Loucy (cell line): ENCODE measurements around the gene STK39.

ENCODE experiments used
- H2AFZ ChIP-seq: fragments of 200-600 bp; sonication (generic); 2 replicates; pipeline ENCODE4 v1.6.0; 2016; ENCODE audit warnings: antibody characterized with exemption, mild to moderate bottlenecking, low read length, moderate library complexity
- H3F3A ChIP-seq: fragments of 200-600 bp; 2 replicates; pipeline ENCODE4 v1.6.0; 2016; ENCODE audit warnings: antibody characterized with exemption, low read depth, mild to moderate bottlenecking
- H3K27me3 ChIP-seq: fragments of 200-600 bp; sonication (generic); 2 replicates; pipeline ENCODE4 v1.6.1; 2014; ENCODE audit warnings: low read length, mild to moderate bottlenecking; ENCODE audit not compliant: insufficient read depth, poor library complexity, severe bottlenecking
- H3K36me3 ChIP-seq: fragments of 200-600 bp; sonication (generic); 2 replicates; pipeline ENCODE4 v1.6.1; 2016; ENCODE audit warnings: low read length; ENCODE audit not compliant: insufficient read depth
- H3K4me1 ChIP-seq: fragments of 200-600 bp; sonication (generic); 2 replicates; pipeline ENCODE4 v1.5.1; 2014; ENCODE audit warnings: low read length, mild to moderate bottlenecking; ENCODE audit not compliant: insufficient read depth, poor library complexity, severe bottlenecking
- H3K4me2 ChIP-seq: fragments of 200-600 bp; sonication (generic); 2 replicates; pipeline ENCODE4 v1.6.0; 2014; ENCODE audit warnings: antibody characterized with exemption, low read length, low read depth, mild to moderate bottlenecking; ENCODE audit not compliant: poor library complexity, severe bottlenecking
- H3K4me3 ChIP-seq: fragments of 200-600 bp; sonication (generic); 2 replicates; pipeline ENCODE4 v1.5.1; 2014; ENCODE audit warnings: low read length, mild to moderate bottlenecking, mixed read lengths; ENCODE audit not compliant: poor library complexity, severe bottlenecking
- H3K79me2 ChIP-seq: fragments of 200-600 bp; sonication (generic); 2 replicates; pipeline ENCODE4 v1.6.1; 2014; ENCODE audit warnings: low read length; ENCODE audit not compliant: insufficient read depth
- H3K9ac ChIP-seq: fragments of 200-600 bp; sonication (generic); 2 replicates; pipeline ENCODE4 v1.6.0; 2014; ENCODE audit warnings: mild to moderate bottlenecking, low read depth, low read length, moderate library complexity; ENCODE audit not compliant: poor library complexity, severe bottlenecking
- H3K9me2 ChIP-seq: fragments of 200-600 bp; sonication (generic); replicated peaks from 2 replicates; pipeline ENCODE4 v1.6.1; 2016; ENCODE audit warnings: low read depth, low read length, mixed read lengths
- H3K9me3 ChIP-seq: fragments of 200-600 bp; sonication (generic); 2 replicates; pipeline ENCODE4 v1.6.1; 2014; ENCODE audit warnings: mild to moderate bottlenecking, antibody characterized with exemption, low read length, low read depth; ENCODE audit not compliant: insufficient read depth
- H4K20me1 ChIP-seq: fragments of 200-600 bp; sonication (generic); 2 replicates; pipeline ENCODE4 v1.6.0; 2014; ENCODE audit warnings: antibody characterized with exemption, low read length, mild to moderate bottlenecking; ENCODE audit not compliant: insufficient read depth, poor library complexity, severe bottlenecking
- CTCF ChIP-seq: fragments of 200-600 bp; sonication (generic); conservative IDR thresholded peaks from 2 replicates; pipeline ENCODE4 v1.5.1; 2014; ENCODE audit warnings: mild to moderate bottlenecking, antibody characterized with exemption, low read length
- EZH2phosphoT487 ChIP-seq: fragments of 200-600 bp; IDR thresholded peaks from 2 replicates; pipeline ENCODE4 v1.6.1; 2018; ENCODE audit warnings: antibody characterized with exemption, mild to moderate bottlenecking, moderate library complexity, borderline replicate concordance

STK39 gene

GRCh38 chr2:168152902-168153530, 94.4 kb downstream of the STK39 start:
- Histone ChIP-seq H2AFZ (no peak overlapping the region), H3K36me3 (peaks cover 40% of the 10 kb centered on the region; the same call in 1 of the 2 replicates), H3K4me3 (no peak overlapping the region), H4K20me1 (no peaks in the 10 kb centered on the region), H3K79me2 (no peaks in the 10 kb centered on the region; the same call in 1 of the 2 replicates), H3K4me2 (no peak overlapping the region), H3K9ac (no peak overlapping the region), H3K9me3 (no peaks in the 10 kb centered on the region), H3K27me3 (no peaks in the 10 kb centered on the region), H3F3A (no peaks in the 10 kb centered on the region), H3K9me2 (no peaks in the 10 kb centered on the region), H3K4me1 (peaks cover 21% of the 10 kb centered on the region)
- TF ChIP-seq CTCF (no peak), EZH2phosphoT487 (no peak)

GRCh38 chr2:168149986-168150385, 97.4 kb downstream of the STK39 start:
- Histone ChIP-seq H3K79me2 (no peaks in the 10 kb centered on the region), H3F3A (no peaks in the 10 kb centered on the region), H3K9me3 (no peaks in the 10 kb centered on the region), H3K27me3 (no peaks in the 10 kb centered on the region), H4K20me1 (no peaks in the 10 kb centered on the region), H3K9ac (no peak overlapping the region), H3K4me1 (peaks cover 3% of the 10 kb centered on the region), H3K4me2 (no peak overlapping the region), H2AFZ (no peak overlapping the region), H3K4me3 (no peak overlapping the region), H3K36me3 (peaks cover 32% of the 10 kb centered on the region; the same call in 1 of the 2 replicates), H3K9me2 (no peaks in the 10 kb centered on the region)
- TF ChIP-seq CTCF (no peak), EZH2phosphoT487 (no peak)

GRCh38 chr2:168149150-168149974, 98.0 kb downstream of the STK39 start:
- Histone ChIP-seq H3K36me3 (peaks cover 37% of the 10 kb centered on the region; the same call in 1 of the 2 replicates), H3K4me3 (no peak overlapping the region), H3K9me2 (no peaks in the 10 kb centered on the region), H3K4me1 (peaks cover 3% of the 10 kb centered on the region), H3K79me2 (no peaks in the 10 kb centered on the region), H3K9ac (no peak overlapping the region), H3K27me3 (no peaks in the 10 kb centered on the region), H4K20me1 (no peaks in the 10 kb centered on the region), H3K9me3 (no peaks in the 10 kb centered on the region), H3F3A (no peaks in the 10 kb centered on the region), H3K4me2 (no peak overlapping the region), H2AFZ (no peak overlapping the region)
- TF ChIP-seq CTCF (no peak), EZH2phosphoT487 (no peak)
